ENCODE results near the gene TACR2.

The TACR2 gene

DNA sequence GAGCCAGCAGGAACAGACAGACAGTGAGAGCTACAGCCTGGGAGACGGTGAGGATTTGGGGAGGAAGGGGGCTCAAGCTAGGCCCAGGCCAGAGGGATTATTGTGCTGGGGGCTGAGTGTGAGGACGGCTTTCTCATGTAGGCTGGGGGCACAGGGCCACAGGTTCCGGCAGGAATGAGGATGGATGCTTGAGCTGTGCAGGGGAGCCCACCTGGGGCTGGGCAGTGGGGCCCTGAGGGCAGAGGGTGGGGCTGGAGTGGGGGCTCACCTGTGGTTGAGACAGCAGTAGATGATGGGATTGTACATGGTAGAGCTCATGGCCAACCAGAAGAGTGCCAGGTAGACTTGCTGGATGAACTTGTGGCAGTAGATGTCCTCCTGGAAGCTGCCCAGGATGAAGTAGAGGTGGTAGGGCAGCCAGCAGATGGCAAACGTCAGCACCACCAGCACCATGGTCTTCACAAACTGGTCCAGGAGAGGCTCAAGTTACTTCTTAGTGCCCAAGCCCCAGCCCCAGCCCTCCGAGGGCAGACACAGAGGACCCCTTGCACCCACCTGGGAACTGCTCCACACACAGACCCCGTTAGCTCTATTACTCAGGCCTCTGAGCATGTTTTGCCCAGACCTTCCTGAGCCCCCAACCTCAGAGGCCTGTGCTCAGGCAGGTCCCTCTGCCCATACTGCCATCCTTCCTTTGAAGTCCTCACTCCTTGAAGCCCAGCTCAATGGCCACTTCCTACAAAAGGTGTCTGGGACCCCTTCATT, 9.7 kb downstream of the TACR2 start:
- H3K4me1 ChIP-seq (ENCODE audit: low read depth, poor library complexity, severe bottlenecking) = peaks cover 11% of the 10 kb centered on the region
- no peak overlapping the region for H3K4me2 ChIP-seq
- TF ChIP-seq, protein P1, sequence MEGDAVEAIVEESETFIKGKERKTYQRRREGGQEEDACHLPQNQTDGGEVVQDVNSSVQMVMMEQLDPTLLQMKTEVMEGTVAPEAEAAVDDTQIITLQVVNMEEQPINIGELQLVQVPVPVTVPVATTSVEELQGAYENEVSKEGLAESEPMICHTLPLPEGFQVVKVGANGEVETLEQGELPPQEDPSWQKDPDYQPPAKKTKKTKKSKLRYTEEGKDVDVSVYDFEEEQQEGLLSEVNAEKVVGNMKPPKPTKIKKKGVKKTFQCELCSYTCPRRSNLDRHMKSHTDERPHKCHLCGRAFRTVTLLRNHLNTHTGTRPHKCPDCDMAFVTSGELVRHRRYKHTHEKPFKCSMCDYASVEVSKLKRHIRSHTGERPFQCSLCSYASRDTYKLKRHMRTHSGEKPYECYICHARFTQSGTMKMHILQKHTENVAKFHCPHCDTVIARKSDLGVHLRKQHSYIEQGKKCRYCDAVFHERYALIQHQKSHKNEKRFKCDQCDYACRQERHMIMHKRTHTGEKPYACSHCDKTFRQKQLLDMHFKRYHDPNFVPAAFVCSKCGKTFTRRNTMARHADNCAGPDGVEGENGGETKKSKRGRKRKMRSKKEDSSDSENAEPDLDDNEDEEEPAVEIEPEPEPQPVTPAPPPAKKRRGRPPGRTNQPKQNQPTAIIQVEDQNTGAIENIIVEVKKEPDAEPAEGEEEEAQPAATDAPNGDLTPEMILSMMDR (conservative IDR thresholded peaks at IDR 0.05; ENCODE audit: low read depth, low read length) = no peak
- no peaks in the 10 kb centered on the region for H3K79me2 ChIP-seq (ENCODE audit: insufficient read depth, low read depth)
- no peak overlapping the region for H3K27ac ChIP-seq
- no peaks in the 10 kb centered on the region for H3K27me3 ChIP-seq (ENCODE audit: insufficient read depth, low read depth)
- no peak overlapping the region for H3K4me3 ChIP-seq (IDR thresholded peaks at IDR 0.05; ENCODE audit: insufficient read depth, low read depth, low read length)
- no peaks in the 10 kb centered on the region for H4K20me1 ChIP-seq (ENCODE audit: insufficient read depth)
- H2AFZ ChIP-seq (ENCODE audit: low read depth) = no peak overlapping the region
- H3K36me3 ChIP-seq (ENCODE audit: insufficient read depth) = no peaks in the 10 kb centered on the region
- H3K9ac ChIP-seq = no peak overlapping the region

DNA sequence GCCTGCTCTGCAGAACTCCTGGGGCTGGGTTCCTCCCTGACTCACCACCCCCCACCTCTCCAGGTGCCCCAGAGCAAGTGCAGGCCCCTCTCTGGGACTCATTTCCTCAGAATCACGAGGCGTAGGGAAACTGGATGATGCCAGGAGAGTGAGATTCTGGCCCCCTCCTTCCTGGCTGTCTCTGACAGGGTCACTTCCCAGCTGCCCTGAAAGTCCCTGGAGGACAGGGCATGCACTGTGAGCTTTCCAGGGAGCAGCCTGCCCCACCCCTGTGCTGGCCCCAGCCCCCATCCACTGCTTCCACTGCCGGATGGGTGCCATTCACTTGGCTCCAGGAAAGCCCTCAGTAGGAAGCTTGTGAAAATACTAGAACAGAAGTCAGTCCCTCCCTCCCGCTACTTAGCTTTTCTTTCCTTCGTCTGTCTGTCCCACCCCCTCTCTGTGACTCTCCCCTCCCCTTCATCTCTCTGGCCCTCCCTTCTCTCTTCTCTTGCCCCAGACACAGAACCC, 10.4 kb downstream of the TACR2 start:
- Histone ChIP-seq H3K27ac (no peak overlapping the region), H2AFZ (ENCODE audit: low read depth) (no peak overlapping the region), H3K79me2 (ENCODE audit: insufficient read depth, low read depth) (no peaks in the 10 kb centered on the region), H3K9ac (no peak overlapping the region), H3K4me3 (IDR thresholded peaks at IDR 0.05; ENCODE audit: insufficient read depth, low read depth, low read length) (no peak overlapping the region), H3K36me3 (ENCODE audit: insufficient read depth) (no peaks in the 10 kb centered on the region), H4K20me1 (ENCODE audit: insufficient read depth) (no peaks in the 10 kb centered on the region), H3K4me1 (ENCODE audit: low read depth, poor library complexity, severe bottlenecking) (peaks cover 11% of the 10 kb centered on the region), H3K4me2 (no peak overlapping the region), H3K27me3 (ENCODE audit: insufficient read depth, low read depth) (no peaks in the 10 kb centered on the region)
- TF ChIP-seq, protein P1 (conservative IDR thresholded peaks at IDR 0.05; ENCODE audit: low read depth, low read length) = no peak

DNA sequence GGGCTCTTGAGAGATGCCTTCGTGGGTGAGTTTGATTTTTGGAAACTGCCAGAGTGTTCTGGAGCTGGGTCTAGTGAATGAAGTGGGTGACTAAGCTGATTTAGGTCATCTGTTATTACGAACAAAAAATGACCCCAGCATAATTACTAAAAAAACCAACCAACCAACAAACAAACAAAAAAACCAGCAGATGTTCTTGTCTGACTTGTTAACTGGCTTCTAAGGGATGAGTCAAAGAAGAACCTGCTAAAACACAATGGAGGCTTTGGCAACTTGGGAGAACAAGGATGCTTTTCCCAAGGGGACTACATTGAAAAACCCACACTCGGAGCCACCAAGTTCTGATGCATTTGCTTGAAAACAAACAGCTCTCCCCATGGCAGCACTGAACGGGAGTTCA, 11.5 kb downstream of the TACR2 start:
- no peaks in the 10 kb centered on the region for H3K79me2 ChIP-seq (ENCODE audit: insufficient read depth, low read depth)
- H3K27me3 ChIP-seq (ENCODE audit: insufficient read depth, low read depth) = no peaks in the 10 kb centered on the region
- H3K4me1 ChIP-seq (ENCODE audit: low read depth, poor library complexity, severe bottlenecking) = peaks cover 11% of the 10 kb centered on the region
- H2AFZ ChIP-seq (ENCODE audit: low read depth) = no peak overlapping the region
- H3K9ac ChIP-seq = no peak overlapping the region
- no peak overlapping the region for H3K4me3 ChIP-seq (IDR thresholded peaks at IDR 0.05; ENCODE audit: insufficient read depth, low read depth, low read length)
- no peaks in the 10 kb centered on the region for H3K36me3 ChIP-seq (ENCODE audit: insufficient read depth)
- H3K4me2 ChIP-seq = no peak overlapping the region
- no peak overlapping the region for H3K27ac ChIP-seq
- no peaks in the 10 kb centered on the region for H4K20me1 ChIP-seq (ENCODE audit: insufficient read depth)
- TF ChIP-seq, protein P1 (conservative IDR thresholded peaks at IDR 0.05; ENCODE audit: low read depth, low read length) = no peak

DNA sequence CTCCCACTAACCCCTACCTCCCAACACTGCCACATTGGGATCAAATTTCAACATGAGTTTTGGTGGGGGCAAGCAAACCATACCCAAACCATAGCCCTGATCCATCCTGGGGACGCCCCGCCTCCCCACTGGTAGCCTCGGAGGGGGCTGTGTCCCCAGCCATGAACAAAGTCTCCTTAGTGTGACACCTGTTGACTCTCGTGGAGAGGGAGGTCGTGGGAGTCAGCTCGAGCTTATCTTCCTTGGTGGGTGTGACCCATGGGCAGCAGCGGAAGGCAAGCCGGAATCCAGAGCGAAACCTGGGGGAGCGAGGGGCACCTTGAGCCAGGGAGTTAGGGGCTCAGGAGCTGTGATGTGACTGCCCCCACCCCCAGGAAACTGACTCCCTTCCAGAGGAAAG, 11.9 kb downstream of the TACR2 start:
- peaks cover 11% of the 10 kb centered on the region for H3K4me1 ChIP-seq (ENCODE audit: low read depth, poor library complexity, severe bottlenecking)
- H3K27me3 ChIP-seq (ENCODE audit: insufficient read depth, low read depth) = no peaks in the 10 kb centered on the region
- H3K27ac ChIP-seq = no peak overlapping the region
- H3K4me3 ChIP-seq (IDR thresholded peaks at IDR 0.05; ENCODE audit: insufficient read depth, low read depth, low read length) = no peak overlapping the region
- no peaks in the 10 kb centered on the region for H3K36me3 ChIP-seq (ENCODE audit: insufficient read depth)
- H3K4me2 ChIP-seq = no peak overlapping the region
- no peaks in the 10 kb centered on the region for H4K20me1 ChIP-seq (ENCODE audit: insufficient read depth)
- no peak overlapping the region for H3K9ac ChIP-seq
- TF ChIP-seq, protein P1 (conservative IDR thresholded peaks at IDR 0.05; ENCODE audit: low read depth, low read length) = no peak
- no peaks in the 10 kb centered on the region for H3K79me2 ChIP-seq (ENCODE audit: insufficient read depth, low read depth)
- no peak overlapping the region for H2AFZ ChIP-seq (ENCODE audit: low read depth)

Data from KMS-11 (cell line).